GM10847 (cell line): ENCODE results near the gene CD36.

Experiments used
- POLR2A ChIP-seq: IDR thresholded peaks from 2 replicates; pipeline ENCODE4 v1.6.1; 2011; ENCODE audit not compliant: insufficient read length; ENCODE audit errors: extremely low read depth

Gene CD36

GRCh38 chr7:80637454-80637853, 988 bp upstream of the CD36 start:
- TF ChIP-seq POLR2A: no peak

GRCh38 chr7:80639011-80639410, 569 bp downstream of the CD36 start:
- TF ChIP-seq POLR2A: no peak

- TF ChIP-seq POLR2A: no peak
Measured at GRCh38 chr7:80640846-80641245, 2.4 kb downstream of the CD36 start.

GRCh38 chr7:80641548-80641947, 3.1 kb downstream of the CD36 start:
- TF ChIP-seq POLR2A: no peak

GRCh38 chr7:80642871-80643270, 4.4 kb downstream of the CD36 start:
- no peak for TF ChIP-seq POLR2A

- TF ChIP-seq POLR2A: no peak
Measured at GRCh38 chr7:80643336-80643915, 5.0 kb downstream of the CD36 start.

- no peak for TF ChIP-seq POLR2A
Measured at GRCh38 chr7:80644054-80644453, 5.6 kb downstream of the CD36 start.

GRCh38 chr7:80646083-80646865, 7.8 kb downstream of the CD36 start:
- no peak for TF ChIP-seq POLR2A

- TF ChIP-seq POLR2A: no peak
Measured at GRCh38 chr7:80647436-80647835, 9.0 kb downstream of the CD36 start.

GRCh38 chr7:80648031-80648600, 9.7 kb downstream of the CD36 start:
- TF ChIP-seq POLR2A: no peak

GRCh38 chr7:80649011-80649410, 10.6 kb downstream of the CD36 start:
- TF ChIP-seq POLR2A: no peak

GRCh38 chr7:80650030-80650429, 11.6 kb downstream of the CD36 start:
- no peak for TF ChIP-seq POLR2A

- no peak for TF ChIP-seq POLR2A
Measured at GRCh38 chr7:80651471-80651870, 13.0 kb downstream of the CD36 start.

GRCh38 chr7:80653244-80653643, 14.8 kb downstream of the CD36 start:
- no peak for TF ChIP-seq POLR2A

GRCh38 chr7:80654887-80655340, 16.5 kb downstream of the CD36 start:
- TF ChIP-seq POLR2A: no peak

- no peak for TF ChIP-seq POLR2A
Measured at GRCh38 chr7:80656029-80656428, 17.6 kb downstream of the CD36 start.

GRCh38 chr7:80659120-80660055, 20.9 kb downstream of the CD36 start:
- no peak for TF ChIP-seq POLR2A
